Activated CD4-positive, alpha-beta T cell treated with anti-CD3 and anti-CD28 coated beads for 36 hours (primary cell): ENCODE results near the gene TFCP2L1. TPM values are rescaled to one million over a fixed set of nuclear protein-coding genes. Genes with fewer than 3 reads are reported as not detected.

Experiments
- ATAC-seq: fragments of 200-7000 bp; cut with Tn5 transposase; one replicate; pipeline ENCODE4 v1.10.0; 2021; ENCODE audit warnings: mild to moderate bottlenecking, moderate library complexity
- CTCF ChIA-PET: fragments of 350-600 bp; sonication (Branson Sonifier 250); formaldehyde crosslinking; loops from one replicate; lab custom pipeline; 2021; ENCODE audit warnings: antibody characterized with exemption; lab: Charles Lee
- POLR2A ChIA-PET: fragments of 350-600 bp; sonication (Branson Sonifier 250); formaldehyde crosslinking; loops from one replicate; lab custom pipeline; 2021; ENCODE audit warnings: antibody characterized with exemption, inconsistent platforms; lab: Charles Lee
- DNase-seq: peaks from one replicate; pipeline ENCODE4 v3.0.0-alpha.2; 2020
- H3K27ac Mint-ChIP-seq: one replicate; pipeline ENCODE4 v1.8.0; 2021; ENCODE audit warnings: mixed read lengths
- H3K27me3 Mint-ChIP-seq: one replicate; pipeline ENCODE4 v1.8.0; 2021; ENCODE audit warnings: mixed read lengths
- H3K36me3 Mint-ChIP-seq: one replicate; pipeline ENCODE4 v1.8.0; 2021; ENCODE audit warnings: low read depth, mixed read lengths
- H3K4me1 Mint-ChIP-seq: one replicate; pipeline ENCODE4 v1.8.0; 2021; ENCODE audit warnings: mixed read lengths
- H3K4me3 Mint-ChIP-seq: one replicate; pipeline ENCODE4 v1.8.0; 2021; ENCODE audit warnings: mild to moderate bottlenecking, moderate library complexity, mixed read lengths
- H3K9me3 Mint-ChIP-seq: one replicate; pipeline ENCODE4 v1.8.0; 2021; ENCODE audit warnings: low read depth, mixed read lengths
- intact Hi-C, 2 experiments: fragments of 100-400 bp; cut with DNase I in 1 of 2; cut with micrococcal nuclease in 1 of 2; formaldehyde crosslinking; loops; one replicate each; pipeline versions ENCODE4 v1.14.2 to v1.15.1; 2022 to 2024; cut with DNase I, micrococcal nuclease
- total RNA-seq, 2 experiments: library from RNA; stranded (reverse); gene quantifications; one replicate each; pipeline ENCODE4 v1.2.3, GENCODE V29; 2021

Gene TFCP2L1
- total RNA-seq, 2 experiments from 2014 or later: 0.02 to 0.05 TPM

- POLR2A ChIA-PET: no interaction called here
- CTCF ChIA-PET: no interaction called here
- intact Hi-C loops: no loop called here
- Mint-ChIP-seq H3K4me1 (no peaks in the 10 kb centered on the region), H3K27me3 (peaks cover 5% of the 10 kb centered on the region), H3K4me3 (no peak overlapping the region), H3K36me3 (no peaks in the 10 kb centered on the region), H3K9me3 (no peaks in the 10 kb centered on the region), H3K27ac (no peak overlapping the region)
- ATAC-seq (no peak), DNase-seq (no peak)
These were observed 11.1 kb upstream of the TFCP2L1 start for GRCh38 chr2:121295911-121296650.

GRCh38 chr2:121294881-121295840 lies 10.2 kb upstream of the TFCP2L1 start:
- CTCF ChIA-PET: interaction anchor here (0.6 to 0.9 kb wide), 2 partner anchors 198 to 474 kb away, joined by 3 read pairs; no protein-coding TSS in a partner anchor
- no peaks in the 10 kb centered on the region for H3K9me3 Mint-ChIP-seq
- H3K36me3 Mint-ChIP-seq: no peaks in the 10 kb centered on the region

GRCh38 chr2:121293450-121294325 lies 8.7 kb upstream of the TFCP2L1 start:
- Mint-ChIP-seq H3K27me3 (no peaks in the 10 kb centered on the region), H3K4me3 (no peak overlapping the region), H3K9me3 (no peaks in the 10 kb centered on the region), H3K4me1 (no peaks in the 10 kb centered on the region), H3K36me3 (no peaks in the 10 kb centered on the region), H3K27ac (no peak overlapping the region)
- ATAC-seq (no peak), DNase-seq (no peak)
- POLR2A ChIA-PET: no interaction called here
- intact Hi-C loops: no loop called here
- CTCF ChIA-PET: no interaction called here

More at GRCh38 chr2:121294881-121295840, 10.2 kb upstream of the TFCP2L1 start:
- no peaks in the 10 kb centered on the region for H3K4me1 Mint-ChIP-seq
- ATAC-seq (no peak), DNase-seq (no peak)
- POLR2A ChIA-PET: no interaction called here
- H3K27me3 Mint-ChIP-seq: no peaks in the 10 kb centered on the region
- H3K27ac Mint-ChIP-seq: no peak overlapping the region
- intact Hi-C loops: no loop called here
- no peak overlapping the region for H3K4me3 Mint-ChIP-seq

- intact Hi-C loops: no loop called here
- Mint-ChIP-seq H3K9me3 (no peaks in the 10 kb centered on the region), H3K4me3 (no peak overlapping the region), H3K27me3 (peaks cover 11% of the 10 kb centered on the region), H3K36me3 (no peaks in the 10 kb centered on the region), H3K4me1 (no peaks in the 10 kb centered on the region), H3K27ac (no peak overlapping the region)
- DNase-seq: no peak
- CTCF ChIA-PET: interaction anchor here (0.5 kb wide), 1 partner anchor 31 kb away, joined by 3 read pairs; no protein-coding TSS in a partner anchor
- no peak for ATAC-seq
- POLR2A ChIA-PET: no interaction called here
These were observed 6.2 kb upstream of the TFCP2L1 start for GRCh38 chr2:121291251-121291580.

- H3K4me3 Mint-ChIP-seq: no peak overlapping the region
- no peak for ATAC-seq
These were observed 4.3 kb upstream of the TFCP2L1 start for GRCh38 chr2:121289271-121289670.

GRCh38 chr2:121288454-121289231 lies 3.6 kb upstream of the TFCP2L1 start:
- H3K9me3 Mint-ChIP-seq: no peaks in the 10 kb centered on the region
- no peak overlapping the region for H3K4me3 Mint-ChIP-seq
- no peak for ATAC-seq
- peaks cover 7% of the 10 kb centered on the region for H3K4me1 Mint-ChIP-seq
- H3K36me3 Mint-ChIP-seq: no peaks in the 10 kb centered on the region
- ChIA-PET POLR2A (no interaction called here), CTCF (interaction anchor here (0.5 kb wide), 1 partner anchor 1791 kb away, joined by 3 read pairs; no protein-coding TSS in a partner anchor)
- DNase-seq: no peak
- intact Hi-C loops: no loop called here
- peaks cover 26% of the 10 kb centered on the region for H3K27me3 Mint-ChIP-seq
- no peak overlapping the region for H3K27ac Mint-ChIP-seq

More at GRCh38 chr2:121289271-121289670, 4.3 kb upstream of the TFCP2L1 start:
- ChIA-PET POLR2A (no interaction called here), CTCF (interaction anchor here (0.5 kb wide), 1 partner anchor 1792 kb away, joined by 3 read pairs; no protein-coding TSS in a partner anchor)
- Mint-ChIP-seq H3K9me3 (no peaks in the 10 kb centered on the region), H3K4me1 (peaks cover 4% of the 10 kb centered on the region), H3K27ac (no peak overlapping the region), H3K36me3 (no peaks in the 10 kb centered on the region), H3K27me3 (peaks cover 20% of the 10 kb centered on the region)
- intact Hi-C loops: no loop called here
- DNase-seq: no peak

- no peaks in the 10 kb centered on the region for H3K9me3 Mint-ChIP-seq
- DNase-seq: no peak
- intact Hi-C loops: no loop called here
- peaks cover 33% of the 10 kb centered on the region for H3K27me3 Mint-ChIP-seq
- no peak overlapping the region for H3K4me3 Mint-ChIP-seq
- CTCF ChIA-PET: no interaction called here
- peaks cover 7% of the 10 kb centered on the region for H3K4me1 Mint-ChIP-seq
- H3K27ac Mint-ChIP-seq: no peak overlapping the region
- no peak for ATAC-seq
- H3K36me3 Mint-ChIP-seq: no peaks in the 10 kb centered on the region
- POLR2A ChIA-PET: no interaction called here
These were observed 3.0 kb upstream of the TFCP2L1 start for GRCh38 chr2:121287956-121288355.

- no peaks in the 10 kb centered on the region for H3K9me3 Mint-ChIP-seq
- H3K27me3 Mint-ChIP-seq: peaks cover 36% of the 10 kb centered on the region
- no peak overlapping the region for H3K4me3 Mint-ChIP-seq
- intact Hi-C loops: no loop called here
- ChIA-PET CTCF (no interaction called here), POLR2A (no interaction called here)
- no peak for ATAC-seq
- DNase-seq: no peak
- no peaks in the 10 kb centered on the region for H3K36me3 Mint-ChIP-seq
- no peak overlapping the region for H3K27ac Mint-ChIP-seq
- peaks cover 7% of the 10 kb centered on the region for H3K4me1 Mint-ChIP-seq
These were observed 2.3 kb upstream of the TFCP2L1 start for GRCh38 chr2:121287146-121287798.

- CTCF ChIA-PET: no interaction called here
- Mint-ChIP-seq H3K27me3 (peaks cover 38% of the 10 kb centered on the region), H3K36me3 (no peaks in the 10 kb centered on the region), H3K9me3 (no peaks in the 10 kb centered on the region), H3K4me1 (peaks cover 7% of the 10 kb centered on the region), H3K27ac (no peak overlapping the region), H3K4me3 (no peak overlapping the region)
- ATAC-seq (no peak), DNase-seq (no peak)
- intact Hi-C loops: no loop called here
- POLR2A ChIA-PET: no interaction called here
These were observed 1.5 kb upstream of the TFCP2L1 start for GRCh38 chr2:121286506-121286905.

GRCh38 chr2:121285926-121286325 lies 924 bp upstream of the TFCP2L1 start:
- DNase-seq: no peak
- no peaks in the 10 kb centered on the region for H3K9me3 Mint-ChIP-seq
- POLR2A ChIA-PET: no interaction called here
- H3K4me3 Mint-ChIP-seq: peak overlapping the region; percentile 56
- intact Hi-C loops: no loop called here
- peaks cover 7% of the 10 kb centered on the region for H3K4me1 Mint-ChIP-seq
- CTCF ChIA-PET: interaction anchor here (0.8 kb wide), 1 partner anchor 102 kb away, joined by 3 read pairs; no protein-coding TSS in a partner anchor
- no peak for ATAC-seq
- H3K27me3 Mint-ChIP-seq: peaks cover 39% of the 10 kb centered on the region
- H3K27ac Mint-ChIP-seq: no peak overlapping the region
- no peaks in the 10 kb centered on the region for H3K36me3 Mint-ChIP-seq
